OCI-LY1 (cell line): ENCODE measurements around the gene DPH7.

ENCODE experiments used
- H2AFZ ChIP-seq: fragments of 200-600 bp; sonication (generic), shearing (Covaris generic); 2 replicates; pipeline ENCODE4 v1.6.0; 2014; ENCODE audit warnings: antibody characterized with exemption, mild to moderate bottlenecking, low read length
- H3F3A ChIP-seq: fragments of 200-600 bp; sonication (generic), shearing (Covaris generic); 2 replicates; pipeline ENCODE4 v1.6.0; 2014; ENCODE audit warnings: mild to moderate bottlenecking, antibody characterized with exemption, low read length, moderate library complexity; ENCODE audit not compliant: insufficient read depth
- H3K27ac ChIP-seq: fragments of 200-600 bp; sonication (generic); 2 replicates; pipeline ENCODE4 v1.5.1; 2014; ENCODE audit warnings: low read length, mixed run types, mild to moderate bottlenecking, low read depth; ENCODE audit not compliant: poor library complexity, severe bottlenecking
- H3K27me3 ChIP-seq: fragments of 200-600 bp; sonication (generic); 2 replicates; pipeline ENCODE4 v1.6.0; 2014; ENCODE audit warnings: antibody characterized with exemption, mild to moderate bottlenecking, low read length, moderate library complexity; ENCODE audit not compliant: insufficient read depth
- H3K36me3 ChIP-seq: fragments of 200-600 bp; sonication (generic); 2 replicates; pipeline ENCODE4 v1.6.1; 2014; ENCODE audit warnings: mild to moderate bottlenecking, antibody characterized with exemption, low read length, moderate library complexity, mixed read lengths; ENCODE audit not compliant: insufficient read depth
- H3K4me1 ChIP-seq: fragments of 200-600 bp; sonication (generic); 2 replicates; pipeline ENCODE4 v1.5.1; 2014; ENCODE audit warnings: mild to moderate bottlenecking, low read length, moderate library complexity; ENCODE audit not compliant: insufficient read depth, severe bottlenecking
- H3K4me2 ChIP-seq: fragments of 200-600 bp; sonication (generic), shearing (Covaris generic); 2 replicates; pipeline ENCODE4 v1.6.1; 2014; ENCODE audit warnings: low read length
- H3K4me3 ChIP-seq: fragments of 200-600 bp; sonication (generic); 2 replicates; pipeline ENCODE4 v1.5.1; 2014; ENCODE audit warnings: low read length, low read depth, mild to moderate bottlenecking, mixed read lengths; ENCODE audit not compliant: poor library complexity, severe bottlenecking
- H3K79me2 ChIP-seq: fragments of 200-600 bp; shearing (Covaris generic); 2 replicates; pipeline ENCODE4 v1.6.1; 2016; ENCODE audit warnings: mixed run types, low read length, mixed read lengths; ENCODE audit not compliant: insufficient read depth
- H3K9ac ChIP-seq: fragments of 200-600 bp; sonication (generic), shearing (Covaris generic); 2 replicates; pipeline ENCODE4 v1.6.1; 2014; ENCODE audit warnings: mild to moderate bottlenecking, low read length, mixed read lengths
- H3K9me2 ChIP-seq: fragments of 200-600 bp; sonication (generic), shearing (Covaris generic); 2 replicates; pipeline ENCODE4 v1.6.1; 2014; ENCODE audit warnings: low read depth, mild to moderate bottlenecking, low read length, mixed read lengths
- H3K9me3 ChIP-seq: fragments of 200-600 bp; shearing (Covaris generic); 2 replicates; pipeline ENCODE4 v1.6.1; 2014; ENCODE audit warnings: low read length, mixed read lengths
- H4K20me1 ChIP-seq: fragments of 200-600 bp; sonication (generic), shearing (Covaris generic); 2 replicates; pipeline ENCODE4 v1.6.0; 2016; ENCODE audit warnings: mild to moderate bottlenecking, low read length; ENCODE audit not compliant: insufficient read depth
- CTCF ChIP-seq: fragments of 200-600 bp; sonication (generic), shearing (Covaris generic); IDR thresholded peaks from 2 replicates; pipeline ENCODE4 v1.5.1; 2017; ENCODE audit warnings: mild to moderate bottlenecking, antibody characterized with exemption, low read length, moderate library complexity, mixed read lengths
- EZH2 ChIP-seq: fragments of 200-600 bp; sonication (generic), shearing (Covaris generic); IDR thresholded peaks from 2 replicates; pipeline ENCODE4 v1.8.0; 2017; ENCODE audit warnings: borderline replicate concordance, mixed run types, mild to moderate bottlenecking, antibody characterized with exemption, low read length, moderate library complexity, mixed read lengths

DPH7 gene

GRCh38 chr9:137586854-137587253 lies 8.1 kb upstream of the DPH7 start:
- H3K27me3 ChIP-seq = no peaks in the 10 kb centered on the region; the same call in 1 of the 2 replicates
- H3K4me2 ChIP-seq = no peak overlapping the region
- no peak overlapping the region for H3K9ac ChIP-seq
- no peak overlapping the region for H3K27ac ChIP-seq
- peaks cover 19% of the 10 kb centered on the region for H3K4me1 ChIP-seq
- TF ChIP-seq CTCF (no peak), EZH2 (no peak)
- no peaks in the 10 kb centered on the region for H3F3A ChIP-seq
- no peaks in the 10 kb centered on the region for H4K20me1 ChIP-seq
- no peaks in the 10 kb centered on the region for H3K9me3 ChIP-seq
- no peaks in the 10 kb centered on the region; the same call in 1 of the 2 replicates for H3K79me2 ChIP-seq
- H3K36me3 ChIP-seq = peaks cover 71% of the 10 kb centered on the region
- no peak overlapping the region for H3K4me3 ChIP-seq
- H3K9me2 ChIP-seq = no peaks in the 10 kb centered on the region
- H2AFZ ChIP-seq = no peak overlapping the region

- H2AFZ ChIP-seq = no peak overlapping the region
- peaks cover 81% of the 10 kb centered on the region for H3K36me3 ChIP-seq
- H3K27ac ChIP-seq = no peak overlapping the region
- no peaks in the 10 kb centered on the region for H3K27me3 ChIP-seq
- H3K4me1 ChIP-seq = peaks cover 22% of the 10 kb centered on the region
- H3K9ac ChIP-seq = no peak overlapping the region
- no peak overlapping the region for H3K4me2 ChIP-seq
- H3K4me3 ChIP-seq = no peak overlapping the region
- no peak for TF ChIP-seq CTCF
- TF ChIP-seq EZH2 = no peak
- no peaks in the 10 kb centered on the region for H3K9me3 ChIP-seq
- no peaks in the 10 kb centered on the region; the same call in 1 of the 2 replicates for H3K79me2 ChIP-seq
- H4K20me1 ChIP-seq = no peaks in the 10 kb centered on the region
- no peaks in the 10 kb centered on the region for H3F3A ChIP-seq
- H3K9me2 ChIP-seq = no peaks in the 10 kb centered on the region
These were observed 5.2 kb upstream of the DPH7 start for GRCh38 chr9:137583957-137584356.

GRCh38 chr9:137583347-137583746 lies 4.6 kb upstream of the DPH7 start:
- Histone ChIP-seq H3K9ac (no peak overlapping the region), H3K79me2 (no peaks in the 10 kb centered on the region), H3K4me3 (no peak overlapping the region), H2AFZ (no peak overlapping the region), H3K9me2 (no peaks in the 10 kb centered on the region), H3K36me3 (peaks cover 75% of the 10 kb centered on the region), H4K20me1 (no peaks in the 10 kb centered on the region), H3K4me2 (no peak overlapping the region), H3F3A (no peaks in the 10 kb centered on the region), H3K27ac (no peak overlapping the region), H3K4me1 (peaks cover 18% of the 10 kb centered on the region), H3K9me3 (no peaks in the 10 kb centered on the region), H3K27me3 (no peaks in the 10 kb centered on the region)
- TF ChIP-seq CTCF (no peak), EZH2 (no peak)
